CD14-positive monocyte (primary cell): ENCODE data around the gene PIK3C2B. TPM values are rescaled to one million over a fixed set of nuclear protein-coding genes. Genes with fewer than 3 reads are reported as not detected.

Source experiments
- DNase-seq, 3 donors: peaks; one replicate each; pipeline ENCODE4 v3.0.0-alpha.2; 2011 to 2022
- H2AFZ ChIP-seq: 2 replicates; pipeline ENCODE4 v1.6.0; 2012; ENCODE audit warnings: mild to moderate bottlenecking, low read depth, low read length, inconsistent platforms; ENCODE audit not compliant: insufficient read depth, poor library complexity, severe bottlenecking
- H3K27ac ChIP-seq, 2 donors: 1 replicate in 1 of 2; 2 replicates in 1 of 2; pipeline ENCODE4 v1.5.1; 2012 to 2013; ENCODE audit warnings: low read length in 2 of 2, control low read depth in 1 of 2, inconsistent platforms in 1 of 2, low read depth in 1 of 2, mild to moderate bottlenecking in 1 of 2
- H3K27me3 ChIP-seq, 2 donors: one replicate each; pipeline versions ENCODE4 v1.6.0 to v1.6.1; 2011 to 2013; ENCODE audit warnings: low read length in 2 of 2; ENCODE audit not compliant: control insufficient read depth in 2 of 2, insufficient read depth in 2 of 2
- H3K36me3 ChIP-seq, 2 donors: replicated peaks in 1 of 2; 1 replicate in 1 of 2; 2 replicates in 1 of 2; pipeline versions ENCODE4 v1.5.1 to v1.6.1; 2012 to 2013; ENCODE audit warnings: low read length in 2 of 2, control low read depth in 1 of 2, inconsistent platforms in 1 of 2, mild to moderate bottlenecking in 1 of 2; ENCODE audit not compliant: insufficient read depth in 2 of 2, control insufficient read depth in 1 of 2
- H3K4me1 ChIP-seq, 2 donors: 1 replicate in 1 of 2; 2 replicates in 1 of 2; pipeline versions ENCODE4 v1.5.1 to v1.6.1; 2012 to 2013; ENCODE audit warnings: low read length in 2 of 2, control low read depth in 1 of 2, inconsistent platforms in 1 of 2, mild to moderate bottlenecking in 1 of 2, moderate library complexity in 1 of 2; ENCODE audit not compliant: insufficient read depth in 2 of 2, control insufficient read depth in 1 of 2
- H3K4me2 ChIP-seq: replicated peaks from 2 replicates; pipeline ENCODE3; 2012; ENCODE audit warnings: low read length, moderate library complexity, mild to moderate bottlenecking; ENCODE audit not compliant: poor library complexity, severe bottlenecking; ENCODE audit errors: extremely low read depth
- H3K4me3 ChIP-seq, 3 experiments: fragments of 200-600 bp in 1 of 3; sonication (generic) in 1 of 3; replicated peaks in 1 of 3; 1 replicate in 2 of 3; 2 replicates in 1 of 3; pipeline ENCODE4 v1.5.1; 2011 to 2013; ENCODE audit warnings: low read length in 3 of 3, mild to moderate bottlenecking in 3 of 3, control low read depth in 2 of 3, low read depth in 2 of 3, inconsistent platforms in 1 of 3, moderate library complexity in 1 of 3
- H3K79me2 ChIP-seq: 2 replicates; pipeline ENCODE4 v1.6.0; 2012; ENCODE audit warnings: mild to moderate bottlenecking, control low read depth, inconsistent platforms, low read length, moderate library complexity; ENCODE audit not compliant: insufficient read depth
- H3K9ac ChIP-seq: 2 replicates; pipeline ENCODE4 v1.6.0; 2017; ENCODE audit warnings: low read length, mild to moderate bottlenecking; ENCODE audit not compliant: insufficient read depth, poor library complexity, severe bottlenecking
- H3K9me3 ChIP-seq, 2 donors: replicated peaks in 1 of 2; 1 replicate in 1 of 2; 2 replicates in 1 of 2; pipeline versions ENCODE4 v1.5.1 to v1.6.1; 2012 to 2013; ENCODE audit warnings: low read length in 2 of 2, control low read depth in 1 of 2; ENCODE audit not compliant: control insufficient read depth in 1 of 2, insufficient read depth in 1 of 2
- H4K20me1 ChIP-seq: 2 replicates; pipeline ENCODE4 v1.6.0; 2012; ENCODE audit warnings: mild to moderate bottlenecking, low read length, control low read depth, moderate library complexity; ENCODE audit not compliant: insufficient read depth
- H3K27ac Mint-ChIP-seq, 7 donors: one replicate each; pipeline ENCODE4 v1.8.0; 2020; ENCODE audit warnings: mild to moderate bottlenecking in 7 of 7, mixed read lengths in 7 of 7, moderate library complexity in 6 of 7, inconsistent platforms in 2 of 7
- H3K27me3 Mint-ChIP-seq, 3 donors: one replicate each; pipeline ENCODE4 v1.8.0; 2021 to 2022; ENCODE audit warnings: low read depth in 3 of 3, mild to moderate bottlenecking in 3 of 3, mixed read lengths in 3 of 3, moderate library complexity in 3 of 3, inconsistent platforms in 1 of 3
- H3K36me3 Mint-ChIP-seq, 2 donors: one replicate each; pipeline ENCODE4 v1.8.0; 2020; ENCODE audit warnings: mixed read lengths in 2 of 2, inconsistent platforms in 1 of 2, mild to moderate bottlenecking in 1 of 2
- H3K4me1 Mint-ChIP-seq: one replicate; pipeline ENCODE4 v1.8.0; 2020; ENCODE audit warnings: mild to moderate bottlenecking, mixed read lengths
- H3K4me3 Mint-ChIP-seq, 2 donors: one replicate each; pipeline ENCODE4 v1.8.0; 2020; ENCODE audit warnings: mild to moderate bottlenecking in 2 of 2, mixed read lengths in 2 of 2, moderate library complexity in 1 of 2
- H3K9me3 Mint-ChIP-seq, 7 donors: one replicate each; pipeline ENCODE4 v1.8.0; 2020 to 2022; ENCODE audit warnings: mixed read lengths in 7 of 7, mild to moderate bottlenecking in 6 of 7, moderate library complexity in 6 of 7, inconsistent platforms in 2 of 7
- whole genome bisulfite sequencing: methylation state at CpG from one replicate; pipeline ENCODE4 v1.1.5; 2013; ENCODE audit warnings: missing lambda C conversion rate; ENCODE audit not compliant: insufficient coverage; 5-methylcytosine and 5-hydroxymethylcytosine counted together
- intact Hi-C, 2 donors: fragments of 100-400 bp; cut with micrococcal nuclease; formaldehyde crosslinking; loops; one replicate each; pipeline versions ENCODE4 v1.15.0 to v1.15.1; 2023
- polyA plus RNA-seq, 3 donors: library from polyadenylated mRNA; depleted of rRNA in 1 of 3; unstranded in 2 of 3; stranded (reverse) in 1 of 3; fragments of 300-500 nt in 2 of 3; fragments of >200 nt in 1 of 3; fragmentation: Illumina TruSeq in 2 of 3; gene quantifications; 1 replicate in 2 of 3; 2 replicates in 1 of 3; pipeline ENCODE4 v1.2.3, GENCODE V29; 2012 to 2021
- TF ChIP-seq, protein P1 (sequence below): fragments of 200-600 bp; IDR thresholded peaks from one replicate; pipeline ENCODE4 v1.8.0; 2022; ENCODE audit warnings: antibody characterized with exemption, mild to moderate bottlenecking

The PIK3C2B gene
- polyA plus RNA-seq, 3 donors: 0.04 to 1.4 TPM; not detected in 1

DNA sequence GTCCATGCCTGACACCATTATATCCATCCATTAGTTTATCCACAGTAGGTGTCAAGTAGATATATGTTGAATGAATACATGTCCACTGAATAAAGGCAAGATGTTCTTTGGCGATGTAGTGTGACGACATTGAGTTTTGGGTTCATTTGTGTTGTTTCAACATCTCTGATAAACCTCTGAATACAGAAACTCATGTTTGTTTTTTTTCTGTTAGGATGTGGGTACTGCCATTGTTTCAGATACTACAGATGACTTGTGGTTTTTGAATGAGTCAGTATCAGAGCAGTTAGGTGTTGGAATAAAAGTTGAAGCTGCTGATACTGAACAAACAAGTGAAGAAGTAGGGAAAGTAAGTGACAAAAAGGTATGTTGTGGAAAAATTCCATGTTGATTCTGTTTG lies 49.7 kb upstream of the PIK3C2B start:
- H3K36me3 ChIP-seq: peaks cover 96 to 99% of the 10 kb centered on the region in 2 donors
- no CpG with 5 or more reads among the region's 2 CpGs for WGBS
- no peaks in the 10 kb centered on the region for H3K9me3 ChIP-seq
- no peak for DNase-seq
- H3K4me3 ChIP-seq: no peak overlapping the region
- Mint-ChIP-seq H3K9me3 (no peaks in the 10 kb centered on the region), H3K27me3 (no peaks in the 10 kb centered on the region), H3K36me3 (peaks cover 85 to 89% of the 10 kb centered on the region in 2 donors), H3K4me1 (peaks cover 3% of the 10 kb centered on the region), H3K27ac (peak overlapping the region in 1 of 7 donors; percentile 43), H3K4me3 (no peak overlapping the region)
- H3K27ac ChIP-seq: peak overlapping the region in 1 of 2 donors; percentile 40
- TF ChIP-seq, protein P1, sequence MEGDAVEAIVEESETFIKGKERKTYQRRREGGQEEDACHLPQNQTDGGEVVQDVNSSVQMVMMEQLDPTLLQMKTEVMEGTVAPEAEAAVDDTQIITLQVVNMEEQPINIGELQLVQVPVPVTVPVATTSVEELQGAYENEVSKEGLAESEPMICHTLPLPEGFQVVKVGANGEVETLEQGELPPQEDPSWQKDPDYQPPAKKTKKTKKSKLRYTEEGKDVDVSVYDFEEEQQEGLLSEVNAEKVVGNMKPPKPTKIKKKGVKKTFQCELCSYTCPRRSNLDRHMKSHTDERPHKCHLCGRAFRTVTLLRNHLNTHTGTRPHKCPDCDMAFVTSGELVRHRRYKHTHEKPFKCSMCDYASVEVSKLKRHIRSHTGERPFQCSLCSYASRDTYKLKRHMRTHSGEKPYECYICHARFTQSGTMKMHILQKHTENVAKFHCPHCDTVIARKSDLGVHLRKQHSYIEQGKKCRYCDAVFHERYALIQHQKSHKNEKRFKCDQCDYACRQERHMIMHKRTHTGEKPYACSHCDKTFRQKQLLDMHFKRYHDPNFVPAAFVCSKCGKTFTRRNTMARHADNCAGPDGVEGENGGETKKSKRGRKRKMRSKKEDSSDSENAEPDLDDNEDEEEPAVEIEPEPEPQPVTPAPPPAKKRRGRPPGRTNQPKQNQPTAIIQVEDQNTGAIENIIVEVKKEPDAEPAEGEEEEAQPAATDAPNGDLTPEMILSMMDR: no peak
- no peak overlapping the region for H2AFZ ChIP-seq
- H3K79me2 ChIP-seq: peaks cover 22% of the 10 kb centered on the region
- no peak overlapping the region for H3K4me2 ChIP-seq
- intact Hi-C loops: no loop called here
- no peaks in the 10 kb centered on the region for H3K4me1 ChIP-seq
- peaks cover 86% of the 10 kb centered on the region for H4K20me1 ChIP-seq
- no peak overlapping the region for H3K9ac ChIP-seq
- H3K27me3 ChIP-seq: no peaks in the 10 kb centered on the region

DNA sequence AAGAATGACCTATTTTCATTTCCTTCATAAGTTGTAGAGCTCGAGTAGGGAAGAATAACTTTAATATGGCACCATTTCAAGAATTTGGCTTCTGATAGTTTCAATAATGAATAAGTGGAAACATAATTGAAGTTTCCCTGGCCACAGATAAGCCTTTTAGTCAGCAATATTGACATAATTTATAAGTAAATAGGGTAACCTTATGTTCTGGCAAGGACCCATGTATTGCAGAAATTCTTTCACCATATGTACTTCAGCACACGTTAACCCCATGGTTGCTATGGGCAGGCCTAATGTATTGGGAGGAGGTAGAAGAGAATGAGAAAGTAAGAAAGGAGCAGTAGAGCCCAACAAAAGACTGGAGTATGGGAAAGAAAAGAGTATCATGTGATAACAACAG lies 47.0 kb upstream of the PIK3C2B start:
- Histone ChIP-seq H3K27ac (peak overlapping the region in 1 of 2 donors; percentile 11), H3K4me1 (no peaks in the 10 kb centered on the region), H3K36me3 (peaks cover 94 to 99% of the 10 kb centered on the region in 2 donors), H3K27me3 (no peaks in the 10 kb centered on the region), H3K9me3 (no peaks in the 10 kb centered on the region), H3K79me2 (peaks cover 22% of the 10 kb centered on the region), H3K4me2 (no peak overlapping the region), H3K9ac (no peak overlapping the region), H2AFZ (no peak overlapping the region), H4K20me1 (peaks cover 79% of the 10 kb centered on the region), H3K4me3 (no peak overlapping the region)
- Mint-ChIP-seq H3K36me3 (peaks cover 82 to 88% of the 10 kb centered on the region in 2 donors), H3K9me3 (no peaks in the 10 kb centered on the region), H3K27ac (peak overlapping the region in 1 of 7 donors; percentile 10), H3K27me3 (no peaks in the 10 kb centered on the region), H3K4me1 (peaks cover 3% of the 10 kb centered on the region), H3K4me3 (no peak overlapping the region)
- WGBS: no CpG with 5 or more reads among the region's 2 CpGs
- intact Hi-C loops: no loop called here
- TF ChIP-seq, protein P1: no peak
- DNase-seq: no peak
